ENCODE data around the gene CYP4A11.
"Not testable (repeated sequence)": the region's sequence is repeated elsewhere in the genome, so short reads cannot be mapped to it uniquely, and the experiment has no call there.

The CYP4A11 gene

GRCh38 chr1:46942086-46942485 lies 810 bp upstream of the CYP4A11 start:
- Mint-ChIP-seq H3K36me3 (no peaks in the 10 kb centered on the region), H3K4me3 (no peak overlapping the region), H3K9me3 (peaks cover 2% of the 10 kb centered on the region), H3K27ac (no peak overlapping the region), H3K4me1 (no peaks in the 10 kb centered on the region), H3K27me3 (peaks cover 1% of the 10 kb centered on the region)
- DNase-seq (ENCODE audit: low spot score in 2 of 2) (no peak), ATAC-seq (ENCODE audit: low read depth) (no peak)

- peaks cover 2% of the 10 kb centered on the region for H3K9me3 Mint-ChIP-seq
- no peaks in the 10 kb centered on the region for H3K36me3 Mint-ChIP-seq
- no peak overlapping the region for H3K27ac Mint-ChIP-seq
- peaks cover 3% of the 10 kb centered on the region for H3K27me3 Mint-ChIP-seq
- H3K4me3 Mint-ChIP-seq, result no peak overlapping the region
- DNase-seq (ENCODE audit: low spot score in 2 of 2) (no peak), ATAC-seq (ENCODE audit: low read depth) (no peak)
- H3K4me1 Mint-ChIP-seq, result no peaks in the 10 kb centered on the region
These were observed 969 bp downstream of the CYP4A11 start for GRCh38 chr1:46940307-46940706.

- no peak overlapping the region for H3K27ac Mint-ChIP-seq
- peaks cover 3% of the 10 kb centered on the region for H3K27me3 Mint-ChIP-seq
- no peaks in the 10 kb centered on the region for H3K4me1 Mint-ChIP-seq
- H3K4me3 Mint-ChIP-seq, result no peak overlapping the region
- ATAC-seq (ENCODE audit: low read depth) (no peak), DNase-seq (ENCODE audit: low spot score in 2 of 2) (no peak)
- no peaks in the 10 kb centered on the region for H3K36me3 Mint-ChIP-seq
- no peaks in the 10 kb centered on the region for H3K9me3 Mint-ChIP-seq
These were observed 4.0 kb downstream of the CYP4A11 start for GRCh38 chr1:46937270-46937669.

- Mint-ChIP-seq H3K9me3 (no peaks in the 10 kb centered on the region), H3K4me1 (no peaks in the 10 kb centered on the region)
These were observed 4.5 kb downstream of the CYP4A11 start for GRCh38 chr1:46936788-46937187.

GRCh38 chr1:46934852-46935251 lies 6.4 kb downstream of the CYP4A11 start:
- H3K4me1 Mint-ChIP-seq; H3K27ac Mint-ChIP-seq; DNase-seq (ENCODE audit: low spot score in 2 of 2); H3K4me3 Mint-ChIP-seq; H3K36me3 Mint-ChIP-seq; H3K9me3 Mint-ChIP-seq; ATAC-seq (ENCODE audit: low read depth): not testable (repeated sequence)
- peaks cover 13% of the 10 kb centered on the region for H3K27me3 Mint-ChIP-seq

More at GRCh38 chr1:46936788-46937187, 4.5 kb downstream of the CYP4A11 start:
- peaks cover 5% of the 10 kb centered on the region for H3K27me3 Mint-ChIP-seq
- H3K4me3 Mint-ChIP-seq, result no peak overlapping the region
- no peaks in the 10 kb centered on the region for H3K36me3 Mint-ChIP-seq
- H3K27ac Mint-ChIP-seq, result no peak overlapping the region
- ATAC-seq (ENCODE audit: low read depth), result no peak
- DNase-seq (ENCODE audit: low spot score in 2 of 2), result no peak

- not testable (repeated sequence) for H3K36me3 Mint-ChIP-seq; H3K4me1 Mint-ChIP-seq; H3K27ac Mint-ChIP-seq; H3K9me3 Mint-ChIP-seq; H3K4me3 Mint-ChIP-seq; ATAC-seq (ENCODE audit: low read depth); DNase-seq (ENCODE audit: low spot score in 2 of 2)
- peaks cover 26% of the 10 kb centered on the region for H3K27me3 Mint-ChIP-seq
These were observed 9.3 kb downstream of the CYP4A11 start for GRCh38 chr1:46932020-46932419.

GRCh38 chr1:46931151-46931550 lies 10.1 kb downstream of the CYP4A11 start:
- no peak for ATAC-seq (ENCODE audit: low read depth)
- Mint-ChIP-seq H3K4me1 (no peaks in the 10 kb centered on the region), H3K27me3 (peaks cover 28% of the 10 kb centered on the region), H3K36me3 (no peaks in the 10 kb centered on the region), H3K9me3 (no peaks in the 10 kb centered on the region), H3K27ac (no peak overlapping the region), H3K4me3 (no peak overlapping the region)
- no peak for DNase-seq (ENCODE audit: low spot score in 2 of 2)

GRCh38 chr1:46927249-46927835 lies 13.9 kb downstream of the CYP4A11 start:
- H3K9me3 Mint-ChIP-seq, result peaks cover 3% of the 10 kb centered on the region
- peaks cover under 1% of the 10 kb centered on the region for H3K36me3 Mint-ChIP-seq
- H3K4me3 Mint-ChIP-seq, result no peak overlapping the region
- DNase-seq (ENCODE audit: low spot score in 2 of 2), result no peak
- H3K27me3 Mint-ChIP-seq, result peaks cover 33% of the 10 kb centered on the region
- no peak for ATAC-seq (ENCODE audit: low read depth)
- no peak overlapping the region for H3K27ac Mint-ChIP-seq
- H3K4me1 Mint-ChIP-seq, result no peaks in the 10 kb centered on the region

GRCh38 chr1:46910790-46911189 lies 30.5 kb downstream of the CYP4A11 start:
- DNase-seq (ENCODE audit: low spot score in 2 of 2), result no peak
- H3K36me3 Mint-ChIP-seq, result peaks cover 2% of the 10 kb centered on the region
- H3K4me1 Mint-ChIP-seq, result no peaks in the 10 kb centered on the region

GRCh38 chr1:46903481-46903880 lies 37.8 kb downstream of the CYP4A11 start:
- Mint-ChIP-seq H3K4me1 (no peaks in the 10 kb centered on the region), H3K27ac (no peak overlapping the region), H3K4me3 (no peak overlapping the region), H3K9me3 (peaks cover 21% of the 10 kb centered on the region), H3K27me3 (peaks cover 6% of the 10 kb centered on the region), H3K36me3 (peaks cover 4% of the 10 kb centered on the region)
- DNase-seq (ENCODE audit: low spot score in 2 of 2) (no peak), ATAC-seq (ENCODE audit: low read depth) (no peak)

More at GRCh38 chr1:46910790-46911189, 30.5 kb downstream of the CYP4A11 start:
- Mint-ChIP-seq H3K27me3 (no peaks in the 10 kb centered on the region), H3K9me3 (peaks cover 10% of the 10 kb centered on the region), H3K4me3 (no peak overlapping the region), H3K27ac (no peak overlapping the region)
- ATAC-seq (ENCODE audit: low read depth), result no peak

- DNase-seq (ENCODE audit: low spot score in 2 of 2), result no peak
- peaks cover 3% of the 10 kb centered on the region for H3K36me3 Mint-ChIP-seq
- no peak for ATAC-seq (ENCODE audit: low read depth)
These were observed 40.9 kb downstream of the CYP4A11 start for GRCh38 chr1:46900401-46900800.

GRCh38 chr1:46881656-46882055 lies 59.6 kb downstream of the CYP4A11 start:
- H3K9me3 Mint-ChIP-seq; H3K4me1 Mint-ChIP-seq; DNase-seq (ENCODE audit: low spot score in 2 of 2); H3K4me3 Mint-ChIP-seq; ATAC-seq (ENCODE audit: low read depth); H3K36me3 Mint-ChIP-seq; H3K27ac Mint-ChIP-seq; H3K27me3 Mint-ChIP-seq: not testable (repeated sequence)

More at GRCh38 chr1:46900401-46900800, 40.9 kb downstream of the CYP4A11 start:
- H3K27ac Mint-ChIP-seq, result no peak overlapping the region
- H3K9me3 Mint-ChIP-seq, result peaks cover 13% of the 10 kb centered on the region
- H3K4me1 Mint-ChIP-seq, result no peaks in the 10 kb centered on the region
- peaks cover 6% of the 10 kb centered on the region for H3K27me3 Mint-ChIP-seq
- no peak overlapping the region for H3K4me3 Mint-ChIP-seq
